Measurements from ENCODE around the gene STOML2. TPM values are rescaled to one million over a fixed set of nuclear protein-coding genes. Genes with fewer than 3 reads are reported as not detected.

STOML2 gene
- total RNA-seq, 1 experiment from 2014 or later, result 109 TPM

GRCh38 chr9:35096035-35096849 lies 6.7 kb downstream of the STOML2 start, which contains the start of gene PIGO:
TSS of gene PIGO (minus strand) at chr9:35096591. CDS start at chr9:35095565, 1,026 bp downstream.
- ChIA-PET POLR2A (ENCODE audit: unreplicated experiment) (interaction anchor here (0.5 to 0.6 kb wide), 2 partner anchors 27 to 812 kb away, joined by 4 to 8 read pairs; no protein-coding TSS in a partner anchor), CTCF (interaction anchor here (0.7 to 1.2 kb wide), 3 partner anchors 16 to 196 kb away, joined by 3 read pairs; no protein-coding TSS in a partner anchor)
- TF ChIP-seq CTCF (conservative IDR thresholded peaks at IDR 0.05) (peak; percentile 71; the same call in 1 of the 2 replicates), EZH2 (IDR thresholded peaks at IDR 0.05; ENCODE audit: low read depth) (no peak)
- TSS peak; percentile 27 for BruUV-seq (replicated peaks)
- H3K4me2 ChIP-seq, result peak within 1 kb of the TSS; percentile 77
- H3K4me3 ChIP-seq, result peak within 1 kb of the TSS; percentile 87
- 0 out of 2 replicates have a peak, but pooled peaks cover 3% of the 10 kb centered on the region for H3K4me1 ChIP-seq (replicated peaks; ENCODE audit: insufficient read depth)
- H3K79me2 ChIP-seq (ENCODE audit: low read depth), result 0 out of 2 replicates have a peak, but pooled peaks cover 6% of the 10 kb centered on the region
- no peaks in the 10 kb centered on the region for H3K36me3 ChIP-seq (ENCODE audit: low read depth)
- no peaks in the 10 kb centered on the region; the same call in 1 of the 2 replicates for H3F3A ChIP-seq (ENCODE audit: insufficient read depth, low read depth)
- H3K27me3 ChIP-seq (ENCODE audit: insufficient read depth, low read depth), result no peaks in the 10 kb centered on the region
- intact Hi-C loops (cut with micrococcal nuclease; ENCODE audit: unreplicated experiment), result loop anchor here (1.0 kb wide), 1 partner anchor 197 kb away; no protein-coding TSS in a partner anchor
- H3K9me3 ChIP-seq (ENCODE audit: insufficient read depth, low read depth), result no peaks in the 10 kb centered on the region
- DNase-seq, result peak; percentile 70 to 84
- no peaks in the 10 kb centered on the region for H4K20me1 ChIP-seq (ENCODE audit: insufficient read depth)
- H3K27ac ChIP-seq, result peak within 1 kb of the TSS; percentile 93
- peak within 1 kb of the TSS; percentile 93 for H2AFZ ChIP-seq
- no peaks in the 10 kb centered on the region for H3K9me2 ChIP-seq (ENCODE audit: insufficient read depth)

DNA sequence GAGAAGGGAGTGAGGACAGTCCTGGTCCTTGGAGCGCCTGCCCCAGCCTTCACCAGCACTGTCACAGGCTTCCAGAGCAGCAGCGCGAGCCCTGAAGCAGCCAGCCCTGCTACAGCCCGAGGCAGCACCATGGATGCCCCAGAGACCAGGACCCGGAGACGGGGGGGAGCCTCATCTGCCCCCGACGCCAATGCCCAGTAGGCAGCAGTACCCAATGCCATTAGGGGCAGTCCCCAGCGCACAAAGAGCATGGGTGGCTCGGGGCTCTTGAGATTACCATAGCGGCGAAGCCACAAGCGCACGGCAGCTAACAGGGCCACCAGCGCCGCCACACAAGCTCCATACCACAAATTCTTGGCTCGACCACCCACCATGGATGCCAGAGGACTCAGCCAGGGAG lies 11.4 kb downstream of the STOML2 start:
- H2AFZ ChIP-seq, result no peak overlapping the region
- H3K79me2 ChIP-seq (ENCODE audit: low read depth), result 0 out of 2 replicates have a peak, but pooled peaks cover 6% of the 10 kb centered on the region

GRCh38 chr9:35089434-35089833 lies 13.5 kb downstream of the STOML2 start:
- TF ChIP-seq EZH2 (IDR thresholded peaks at IDR 0.05; ENCODE audit: low read depth) (no peak), CTCF (conservative IDR thresholded peaks at IDR 0.05) (no peak)
- intact Hi-C loops (cut with micrococcal nuclease; ENCODE audit: unreplicated experiment), result no loop called here
- H3K27me3 ChIP-seq (ENCODE audit: insufficient read depth, low read depth), result no peaks in the 10 kb centered on the region
- ChIA-PET CTCF (no interaction called here), POLR2A (ENCODE audit: unreplicated experiment) (no interaction called here)
- H3K9me2 ChIP-seq (ENCODE audit: insufficient read depth), result no peaks in the 10 kb centered on the region
- no peak for DNase-seq
- H3F3A ChIP-seq (ENCODE audit: insufficient read depth, low read depth), result no peaks in the 10 kb centered on the region
- no peaks in the 10 kb centered on the region for H3K79me2 ChIP-seq (ENCODE audit: low read depth)
- H3K27ac ChIP-seq, result no peak overlapping the region
- no peak overlapping the region for H2AFZ ChIP-seq
- no TSS peak for BruUV-seq (replicated peaks)
- H4K20me1 ChIP-seq (ENCODE audit: insufficient read depth), result no peaks in the 10 kb centered on the region
- H3K4me3 ChIP-seq, result no peak overlapping the region
- no peaks in the 10 kb centered on the region for H3K9me3 ChIP-seq (ENCODE audit: insufficient read depth, low read depth)
- no peaks in the 10 kb centered on the region for H3K36me3 ChIP-seq (ENCODE audit: low read depth)
- no peak overlapping the region for H3K4me2 ChIP-seq
- no peaks in the 10 kb centered on the region for H3K4me1 ChIP-seq (replicated peaks; ENCODE audit: insufficient read depth)

More for the DNA sequence above, 11.4 kb downstream of the STOML2 start:
- DNase-seq, result no peak
- H3F3A ChIP-seq (ENCODE audit: insufficient read depth, low read depth), result no peaks in the 10 kb centered on the region; the same call in 1 of the 2 replicates
- no peaks in the 10 kb centered on the region for H3K9me2 ChIP-seq (ENCODE audit: insufficient read depth)
- intact Hi-C loops (cut with micrococcal nuclease; ENCODE audit: unreplicated experiment), result no loop called here
- H3K4me2 ChIP-seq, result no peak overlapping the region
- CTCF ChIA-PET, result no interaction called here
- H3K36me3 ChIP-seq (ENCODE audit: low read depth), result no peaks in the 10 kb centered on the region
- H3K4me3 ChIP-seq, result no peak overlapping the region
- H4K20me1 ChIP-seq (ENCODE audit: insufficient read depth), result no peaks in the 10 kb centered on the region
- BruUV-seq (replicated peaks), result no TSS peak
- no peaks in the 10 kb centered on the region for H3K27me3 ChIP-seq (ENCODE audit: insufficient read depth, low read depth)
- TF ChIP-seq CTCF (conservative IDR thresholded peaks at IDR 0.05) (no peak), EZH2 (IDR thresholded peaks at IDR 0.05; ENCODE audit: low read depth) (no peak)
- POLR2A ChIA-PET (ENCODE audit: unreplicated experiment), result no interaction called here
- H3K4me1 ChIP-seq (replicated peaks; ENCODE audit: insufficient read depth), result 0 out of 2 replicates have a peak, but pooled peaks cover 3% of the 10 kb centered on the region
- H3K27ac ChIP-seq, result no peak overlapping the region
- no peaks in the 10 kb centered on the region for H3K9me3 ChIP-seq (ENCODE audit: insufficient read depth, low read depth)

All from PC-9 (cell line).